ENCODE measurements around the gene CLEC2L.

Gene CLEC2L

GRCh38 chr7:139515266-139515665 is 8.2 kb upstream of the CLEC2L start:
- TF ChIP-seq, protein P1, sequence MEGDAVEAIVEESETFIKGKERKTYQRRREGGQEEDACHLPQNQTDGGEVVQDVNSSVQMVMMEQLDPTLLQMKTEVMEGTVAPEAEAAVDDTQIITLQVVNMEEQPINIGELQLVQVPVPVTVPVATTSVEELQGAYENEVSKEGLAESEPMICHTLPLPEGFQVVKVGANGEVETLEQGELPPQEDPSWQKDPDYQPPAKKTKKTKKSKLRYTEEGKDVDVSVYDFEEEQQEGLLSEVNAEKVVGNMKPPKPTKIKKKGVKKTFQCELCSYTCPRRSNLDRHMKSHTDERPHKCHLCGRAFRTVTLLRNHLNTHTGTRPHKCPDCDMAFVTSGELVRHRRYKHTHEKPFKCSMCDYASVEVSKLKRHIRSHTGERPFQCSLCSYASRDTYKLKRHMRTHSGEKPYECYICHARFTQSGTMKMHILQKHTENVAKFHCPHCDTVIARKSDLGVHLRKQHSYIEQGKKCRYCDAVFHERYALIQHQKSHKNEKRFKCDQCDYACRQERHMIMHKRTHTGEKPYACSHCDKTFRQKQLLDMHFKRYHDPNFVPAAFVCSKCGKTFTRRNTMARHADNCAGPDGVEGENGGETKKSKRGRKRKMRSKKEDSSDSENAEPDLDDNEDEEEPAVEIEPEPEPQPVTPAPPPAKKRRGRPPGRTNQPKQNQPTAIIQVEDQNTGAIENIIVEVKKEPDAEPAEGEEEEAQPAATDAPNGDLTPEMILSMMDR (IDR thresholded peaks at IDR 0.05; ENCODE audit: borderline replicate concordance, insufficient read depth, low read depth, low read length): no peak

DNA sequence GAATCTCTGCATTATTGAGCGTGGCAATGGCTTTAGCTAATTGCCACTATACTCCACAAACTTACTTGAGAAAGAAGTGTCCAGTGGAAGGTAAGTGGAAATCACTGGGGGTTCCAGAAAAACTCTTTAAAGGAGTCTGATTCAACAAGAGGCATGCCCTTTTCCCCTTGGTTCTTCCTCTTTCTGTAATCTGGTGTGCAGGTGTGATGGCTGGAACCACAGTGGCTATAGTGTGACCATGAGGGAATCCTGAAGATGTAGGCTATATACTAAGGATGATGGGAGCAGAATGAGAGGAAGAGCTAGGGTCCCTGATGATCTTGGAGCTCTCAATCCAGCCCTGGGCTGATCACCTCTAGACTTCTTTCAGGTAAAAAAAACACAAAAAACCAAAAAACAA is 2.0 kb upstream of the CLEC2L start:
- TF ChIP-seq, protein P1 (IDR thresholded peaks at IDR 0.05; ENCODE audit: borderline replicate concordance, insufficient read depth, low read depth, low read length): no peak
- no peak overlapping the region for H3K4me3 ChIP-seq (ENCODE audit: low read depth, low read length)

More at GRCh38 chr7:139515266-139515665, 8.2 kb upstream of the CLEC2L start:
- H3K4me3 ChIP-seq (ENCODE audit: low read depth, low read length): no peak overlapping the region

DNA sequence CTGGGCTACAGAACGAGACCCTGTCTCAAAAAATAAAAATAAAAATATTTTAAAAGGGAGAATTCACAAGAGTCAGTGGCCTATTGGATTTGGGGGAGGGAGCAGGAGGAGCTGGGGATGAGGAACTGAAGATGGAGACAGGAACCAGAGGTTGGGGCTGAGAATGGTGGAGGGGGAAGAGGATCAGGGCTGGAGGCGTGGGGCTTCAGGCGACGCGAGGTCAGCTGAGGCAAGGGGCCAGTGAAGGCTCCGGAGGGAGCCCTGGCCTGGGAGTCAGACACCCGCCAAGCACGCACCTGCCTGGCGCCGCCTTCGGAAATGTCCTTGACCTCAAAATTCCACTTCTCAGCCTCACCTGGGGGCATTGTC is 671 bp upstream of the CLEC2L start:
- TF ChIP-seq, protein P1 (IDR thresholded peaks at IDR 0.05; ENCODE audit: borderline replicate concordance, insufficient read depth, low read depth, low read length): no peak
- H3K4me3 ChIP-seq (ENCODE audit: low read depth, low read length): no peak overlapping the region

GRCh38 chr7:139523968-139524815 is 707 bp downstream of the CLEC2L start:
- H3K4me3 ChIP-seq (ENCODE audit: low read depth, low read length): no peak overlapping the region
- TF ChIP-seq, protein P1 (IDR thresholded peaks at IDR 0.05; ENCODE audit: borderline replicate concordance, insufficient read depth, low read depth, low read length): no peak

- TF ChIP-seq, protein P1 (IDR thresholded peaks at IDR 0.05; ENCODE audit: borderline replicate concordance, insufficient read depth, low read depth, low read length): no peak
- H3K4me3 ChIP-seq (ENCODE audit: low read depth, low read length): no peak overlapping the region
Observed at GRCh38 chr7:139525239-139525638, 1.8 kb downstream of the CLEC2L start.

DNA sequence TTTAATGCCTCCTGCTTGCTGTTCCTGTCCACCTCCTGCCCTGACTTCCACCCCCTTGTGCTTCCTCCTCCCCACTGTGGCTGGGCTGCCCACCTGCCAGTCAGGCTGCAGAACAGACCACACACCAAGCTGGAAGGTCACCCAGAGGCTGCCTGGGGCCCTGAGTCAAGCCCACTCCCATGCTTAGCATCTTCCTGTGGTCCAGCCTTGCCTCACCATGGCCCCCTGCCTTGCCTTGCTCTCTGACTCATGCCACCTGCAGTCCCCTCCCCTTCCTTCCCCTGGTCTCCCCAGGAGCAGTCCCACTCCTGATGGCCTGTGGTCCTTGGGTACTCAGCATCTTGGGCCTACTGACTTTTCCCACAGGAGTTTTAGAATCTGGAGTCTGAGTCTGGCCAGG is 2.3 kb downstream of the CLEC2L start:
- no peak overlapping the region for H3K4me3 ChIP-seq (ENCODE audit: low read depth, low read length)

More for the DNA sequence above, 2.3 kb downstream of the CLEC2L start:
- TF ChIP-seq, protein P1 (IDR thresholded peaks at IDR 0.05; ENCODE audit: borderline replicate concordance, insufficient read depth, low read depth, low read length): no peak
